ENCODE data around the gene SLFN12L. TPM values are rescaled to one million over a fixed set of nuclear protein-coding genes. Genes with fewer than 3 reads are reported as not detected.
A peak's percentile ranks its signal among the peaks of the same experiment; 100 is the strongest.
"Not testable (repeated sequence)": the region's sequence is repeated elsewhere in the genome, so short reads cannot be mapped to it uniquely, and the experiment has no call there.

Gene SLFN12L
- total RNA-seq, 2 donors from 2014 or later = 1.3 to 2.0 TPM

GRCh38 chr17:35546487-35546886, 9.0 kb upstream of the SLFN12L start:
- intact Hi-C loops (cut with DNase I, micrococcal nuclease) = no loop called here
- DNase-seq = no peak
- ATAC-seq = no peak

- no peak for ATAC-seq
- intact Hi-C loops (cut with DNase I, micrococcal nuclease) = no loop called here
Observed at GRCh38 chr17:35545150-35545549, 7.7 kb upstream of the SLFN12L start.

DNA sequence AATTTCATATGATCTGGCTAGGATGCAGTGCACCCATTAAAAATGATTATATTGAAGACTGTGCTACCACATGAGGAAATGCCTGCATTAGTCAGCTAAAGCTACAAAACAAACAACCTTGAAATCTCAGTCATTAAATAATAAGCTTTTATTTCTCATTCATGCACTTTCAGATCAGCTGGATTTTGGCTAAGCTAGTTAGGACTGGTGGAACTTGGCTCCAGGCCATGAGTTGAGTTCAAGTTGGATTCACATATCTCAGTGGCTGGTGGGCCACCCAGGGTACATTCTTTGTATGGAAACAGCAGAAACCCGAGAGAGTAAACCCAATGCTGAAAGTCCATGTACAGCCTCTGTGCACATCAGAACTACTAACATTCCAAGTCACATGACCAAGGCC, 6.4 kb upstream of the SLFN12L start:
- ATAC-seq = no peak
- DNase-seq = no peak
- intact Hi-C loops (cut with DNase I, micrococcal nuclease) = no loop called here

More at GRCh38 chr17:35545150-35545549, 7.7 kb upstream of the SLFN12L start:
- no peak for DNase-seq

- intact Hi-C loops (cut with DNase I, micrococcal nuclease) = no loop called here
- DNase-seq (no peak), ATAC-seq (no peak)
Observed at GRCh38 chr17:35542990-35543389, 5.5 kb upstream of the SLFN12L start.

- ATAC-seq (no peak), DNase-seq (no peak)
- intact Hi-C loops (cut with DNase I, micrococcal nuclease) = no loop called here
Observed at GRCh38 chr17:35541434-35541833, 4.0 kb upstream of the SLFN12L start.

- ATAC-seq (peak; percentile 57), DNase-seq (peak; percentile 37 to 45)
- intact Hi-C loops (cut with DNase I, micrococcal nuclease) = no loop called here
Observed at GRCh38 chr17:35540589-35541404, 3.3 kb upstream of the SLFN12L start.

DNA sequence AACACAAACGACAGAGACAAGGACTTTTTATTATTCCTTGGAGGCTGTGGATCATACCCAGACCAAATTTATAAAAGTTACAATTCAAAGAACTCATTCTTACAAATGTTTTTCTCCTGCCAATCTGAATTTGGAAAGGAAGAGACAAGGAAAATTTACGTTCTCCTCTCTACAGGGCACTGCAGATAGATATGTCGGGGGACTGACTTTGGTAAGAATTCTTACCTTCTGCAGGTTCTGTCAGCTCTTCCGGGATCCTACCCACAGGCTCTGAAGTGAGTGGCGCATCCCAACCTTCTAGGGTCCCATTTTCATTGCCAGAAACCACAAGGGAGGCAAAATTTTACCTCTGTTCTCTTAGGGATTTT, 2.2 kb upstream of the SLFN12L start:
- ATAC-seq = no peak
- intact Hi-C loops (cut with DNase I, micrococcal nuclease) = loop anchor here in 1 of 2 donors (10.0 kb wide), 1 partner anchor 375 kb away; no protein-coding TSS in a partner anchor
- no peak for DNase-seq

GRCh38 chr17:35536664-35537171, 760 bp downstream of the SLFN12L start:
- DNase-seq = no peak
- no peak for ATAC-seq
- intact Hi-C loops (cut with DNase I, micrococcal nuclease) = loop anchor here in 1 of 2 donors (2.0 to 10.0 kb wide), 2 partner anchors 224 to 372 kb away; no protein-coding TSS in a partner anchor

- DNase-seq, ATAC-seq: not testable (repeated sequence)
- intact Hi-C loops (cut with DNase I, micrococcal nuclease) = loop anchor here in 1 of 2 donors (10.0 kb wide), 1 partner anchor 371 kb away; no protein-coding TSS in a partner anchor
Observed at GRCh38 chr17:35535406-35535805, 2.1 kb downstream of the SLFN12L start.

DNA sequence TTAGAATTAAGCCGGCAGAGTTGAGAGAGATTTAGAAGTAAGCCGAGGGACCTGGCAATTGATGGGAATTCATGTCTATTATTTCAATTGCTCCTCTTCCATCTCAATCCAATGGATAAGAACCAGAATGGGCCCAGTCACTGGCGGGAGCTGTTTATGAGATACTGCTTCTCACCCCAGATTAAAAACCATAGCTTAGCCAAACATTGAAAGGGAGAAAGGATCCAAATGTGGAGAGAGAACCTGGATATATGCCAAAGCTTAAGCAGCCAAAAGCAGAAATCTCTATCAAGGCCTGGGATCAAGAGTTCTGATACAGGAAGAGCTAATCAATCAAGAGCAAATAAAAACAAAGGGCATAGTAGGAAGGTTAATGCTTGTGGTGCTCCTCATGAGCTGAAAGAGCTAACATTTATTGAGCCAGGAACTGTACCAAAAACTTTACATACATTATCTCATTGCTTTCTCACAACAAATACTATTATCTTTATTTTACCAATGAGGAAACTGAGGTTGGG, 2.8 kb downstream of the SLFN12L start:
- no peak for DNase-seq
- ATAC-seq = no peak
- intact Hi-C loops (cut with DNase I, micrococcal nuclease) = loop anchor here (5.0 to 10.0 kb wide), 2 partner anchors 222 to 370 kb away; no protein-coding TSS in a partner anchor

- intact Hi-C loops (cut with DNase I, micrococcal nuclease) = loop anchor here (5.0 to 10.0 kb wide), 2 partner anchors 219 to 366 kb away; no protein-coding TSS in a partner anchor
- DNase-seq (no peak), ATAC-seq (no peak)
Observed at GRCh38 chr17:35531160-35531559, 6.3 kb downstream of the SLFN12L start.

DNA sequence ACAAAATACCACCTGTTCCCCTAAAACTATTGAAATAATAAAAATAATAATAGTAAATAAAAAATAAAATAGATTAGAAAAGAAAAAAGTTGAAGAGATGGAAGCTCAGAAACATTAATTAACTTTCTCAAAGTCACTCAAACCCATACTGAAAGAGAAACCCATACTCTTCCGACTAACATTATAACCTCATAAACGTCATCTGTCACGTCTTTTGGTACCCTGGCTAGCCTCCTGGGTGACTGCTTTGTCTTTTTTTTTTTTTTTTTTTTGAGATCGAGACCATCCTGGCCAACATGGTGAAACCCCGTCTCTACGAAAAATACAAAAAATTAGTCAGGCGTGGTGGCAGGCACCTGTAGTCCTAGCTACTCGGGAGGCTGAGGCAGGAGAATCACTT, 7.6 kb downstream of the SLFN12L start:
- no peak for ATAC-seq
- no peak for DNase-seq
- intact Hi-C loops (cut with DNase I, micrococcal nuclease) = loop anchor here (5.0 to 10.0 kb wide), 2 partner anchors 218 to 365 kb away; no protein-coding TSS in a partner anchor

- DNase-seq; intact Hi-C loops (cut with DNase I, micrococcal nuclease): not testable (repeated sequence)
Observed at GRCh38 chr17:35529326-35529725, 8.2 kb downstream of the SLFN12L start.

GRCh38 chr17:35523296-35523695, 14.2 kb downstream of the SLFN12L start:
- DNase-seq (no peak), ATAC-seq (no peak)
- intact Hi-C loops (cut with DNase I, micrococcal nuclease) = no loop called here

More at GRCh38 chr17:35529326-35529725, 8.2 kb downstream of the SLFN12L start:
- not testable (repeated sequence) for ATAC-seq

- ATAC-seq; DNase-seq; intact Hi-C loops (cut with DNase I, micrococcal nuclease): not testable (repeated sequence)
Observed at GRCh38 chr17:35521654-35522256, 15.7 kb downstream of the SLFN12L start.

DNA sequence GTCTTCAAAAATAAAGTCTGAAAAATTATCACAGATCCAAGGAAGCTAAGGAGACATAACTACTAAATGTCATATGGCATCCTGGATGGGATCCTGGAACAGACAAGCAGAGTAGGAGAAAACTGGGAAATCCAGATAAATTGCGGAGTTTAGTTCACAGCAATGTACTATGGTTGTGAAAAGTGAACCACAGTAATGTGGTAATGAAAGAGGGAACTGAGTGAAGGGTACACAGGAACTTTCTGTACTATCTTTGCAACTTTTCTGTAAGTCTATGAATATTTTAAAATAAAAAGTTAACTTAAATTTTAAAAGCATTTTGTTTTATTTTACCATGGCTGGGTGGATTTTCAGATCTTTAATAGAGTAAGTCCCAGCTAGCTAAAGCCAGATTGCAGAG, 16.3 kb downstream of the SLFN12L start:
- intact Hi-C loops (cut with DNase I, micrococcal nuclease) = no loop called here
- no peak for ATAC-seq
- DNase-seq = no peak

DNA sequence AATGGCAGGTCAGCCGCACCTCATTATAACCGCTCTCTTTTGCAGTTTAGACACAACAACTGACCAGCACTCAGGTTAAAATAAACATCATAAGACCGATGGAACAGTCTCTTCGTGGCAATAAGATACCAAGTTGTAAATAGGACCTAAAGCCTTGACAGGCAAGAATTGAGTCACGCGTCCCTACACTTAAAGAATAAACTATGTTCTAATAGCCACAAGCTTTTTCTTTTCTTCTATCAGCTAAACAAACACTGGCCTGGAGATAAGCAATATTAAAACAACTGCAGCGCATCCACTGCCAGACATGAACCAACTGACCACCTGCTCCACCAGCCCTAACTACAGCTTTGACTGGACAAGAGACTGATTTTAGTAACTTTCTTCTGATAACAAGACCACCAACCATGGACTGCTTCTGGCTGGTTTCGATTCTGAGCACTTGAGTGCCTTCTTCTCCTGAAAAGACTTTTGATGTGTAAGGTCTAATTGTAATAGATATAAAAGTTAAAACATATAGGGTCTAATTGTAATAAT, 17.5 kb downstream of the SLFN12L start:
- intact Hi-C loops (cut with DNase I, micrococcal nuclease) = no loop called here
- no peak for DNase-seq
- peak; percentile 19 for ATAC-seq

- ATAC-seq (peak; percentile 81), DNase-seq (no peak)
- intact Hi-C loops (cut with DNase I, micrococcal nuclease) = no loop called here
Observed at GRCh38 chr17:35519439-35519838, 18.0 kb downstream of the SLFN12L start.

DNA sequence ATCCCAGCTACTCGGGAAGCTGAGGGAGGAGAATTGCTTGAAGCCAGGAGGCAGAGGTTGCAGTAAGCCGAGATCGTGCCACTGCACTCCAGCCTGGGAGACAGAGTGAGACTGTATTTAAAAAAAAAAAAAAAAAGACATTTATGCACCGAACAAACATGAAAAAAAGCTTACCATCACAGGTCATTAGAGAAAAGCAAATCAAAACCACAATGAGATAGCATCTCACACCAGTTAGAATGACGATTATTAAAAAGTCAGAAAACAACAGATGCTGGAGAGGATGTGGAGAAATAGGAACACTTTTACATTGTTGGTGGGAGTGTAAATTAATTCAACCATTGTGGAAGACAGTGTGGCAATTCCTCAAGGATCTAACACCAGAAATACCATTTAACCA, 19.0 kb downstream of the SLFN12L start:
- ATAC-seq; DNase-seq; intact Hi-C loops (cut with DNase I, micrococcal nuclease): not testable (repeated sequence)
